ENCODE results near the gene DRG1. TPM values are rescaled to one million over a fixed set of nuclear protein-coding genes. Genes with fewer than 3 reads are reported as not detected.
"Not testable (repeated sequence)": the region's sequence is repeated elsewhere in the genome, so short reads cannot be mapped to it uniquely, and the experiment has no call there.

The DRG1 gene
- total and polyA plus RNA-seq, 2 experiments from 2014 or later: 55.0 to 100 TPM

- H3K27ac ChIP-seq: no peak overlapping the region
- H3K4me1 ChIP-seq (ENCODE audit: low read depth): no peaks in the 10 kb centered on the region
- no peaks in the 10 kb centered on the region for H3K27me3 ChIP-seq
- no peaks in the 10 kb centered on the region for H3K36me3 ChIP-seq
- no peak overlapping the region for H3K4me3 ChIP-seq
- TF ChIP-seq, protein P1, sequence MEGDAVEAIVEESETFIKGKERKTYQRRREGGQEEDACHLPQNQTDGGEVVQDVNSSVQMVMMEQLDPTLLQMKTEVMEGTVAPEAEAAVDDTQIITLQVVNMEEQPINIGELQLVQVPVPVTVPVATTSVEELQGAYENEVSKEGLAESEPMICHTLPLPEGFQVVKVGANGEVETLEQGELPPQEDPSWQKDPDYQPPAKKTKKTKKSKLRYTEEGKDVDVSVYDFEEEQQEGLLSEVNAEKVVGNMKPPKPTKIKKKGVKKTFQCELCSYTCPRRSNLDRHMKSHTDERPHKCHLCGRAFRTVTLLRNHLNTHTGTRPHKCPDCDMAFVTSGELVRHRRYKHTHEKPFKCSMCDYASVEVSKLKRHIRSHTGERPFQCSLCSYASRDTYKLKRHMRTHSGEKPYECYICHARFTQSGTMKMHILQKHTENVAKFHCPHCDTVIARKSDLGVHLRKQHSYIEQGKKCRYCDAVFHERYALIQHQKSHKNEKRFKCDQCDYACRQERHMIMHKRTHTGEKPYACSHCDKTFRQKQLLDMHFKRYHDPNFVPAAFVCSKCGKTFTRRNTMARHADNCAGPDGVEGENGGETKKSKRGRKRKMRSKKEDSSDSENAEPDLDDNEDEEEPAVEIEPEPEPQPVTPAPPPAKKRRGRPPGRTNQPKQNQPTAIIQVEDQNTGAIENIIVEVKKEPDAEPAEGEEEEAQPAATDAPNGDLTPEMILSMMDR (IDR thresholded peaks at IDR 0.05; ENCODE audit: low read depth, low read length): no peak
- no peak for DNase-seq (ENCODE audit: low read depth in 1 of 2, low spot score in 1 of 2)
- no peaks in the 10 kb centered on the region for H3K9me3 ChIP-seq (ENCODE audit: low read depth)
These were observed 37.7 kb upstream of the DRG1 start for GRCh38 chr22:31361743-31362142.

DNA sequence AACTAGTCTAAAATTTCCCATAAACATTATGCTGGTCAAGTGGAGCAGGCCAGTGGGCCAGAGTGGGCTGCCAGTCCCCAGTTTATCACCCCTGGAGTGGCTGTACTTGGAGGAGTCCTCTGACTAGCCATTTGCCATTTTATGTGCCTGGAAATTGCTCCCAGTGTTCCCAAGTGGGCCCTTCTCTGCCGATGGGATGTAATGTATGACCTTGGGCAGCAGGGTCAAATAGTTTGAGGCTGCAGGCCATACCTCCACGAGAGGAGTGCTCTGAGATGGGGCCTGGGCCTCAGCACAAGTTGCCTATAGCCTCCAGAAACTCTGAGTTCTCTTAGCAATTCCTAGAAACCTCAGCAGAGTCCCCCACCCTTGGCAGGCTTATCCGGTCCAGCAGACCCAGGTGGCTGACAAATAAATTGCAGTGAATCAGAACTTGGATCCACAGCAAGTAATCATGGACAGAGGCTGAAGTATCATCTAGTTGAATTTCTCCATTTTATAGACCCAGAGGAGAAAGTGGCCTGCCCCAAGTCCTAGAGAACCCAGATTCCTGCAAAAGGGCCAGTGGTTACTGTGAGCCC is 35.4 kb upstream of the DRG1 start:
- no peak for DNase-seq (ENCODE audit: low read depth in 1 of 2, low spot score in 1 of 2)
- Histone ChIP-seq H3K36me3 (no peaks in the 10 kb centered on the region), H3K4me3 (no peak overlapping the region), H3K4me1 (ENCODE audit: low read depth) (no peaks in the 10 kb centered on the region), H3K27me3 (no peaks in the 10 kb centered on the region), H3K27ac (no peak overlapping the region), H3K9me3 (ENCODE audit: low read depth) (no peaks in the 10 kb centered on the region)
- TF ChIP-seq, protein P1 (IDR thresholded peaks at IDR 0.05; ENCODE audit: low read depth, low read length): no peak

GRCh38 chr22:31367426-31367825 is 32.0 kb upstream of the DRG1 start:
- TF ChIP-seq, protein P1 (IDR thresholded peaks at IDR 0.05; ENCODE audit: low read depth, low read length): no peak
- H3K9me3 ChIP-seq (ENCODE audit: low read depth): no peaks in the 10 kb centered on the region
- H3K4me3 ChIP-seq: no peak overlapping the region
- H3K4me1 ChIP-seq (ENCODE audit: low read depth): no peaks in the 10 kb centered on the region
- no peaks in the 10 kb centered on the region for H3K27me3 ChIP-seq
- H3K27ac ChIP-seq: no peak overlapping the region
- DNase-seq (ENCODE audit: low read depth in 1 of 2, low spot score in 1 of 2): no peak
- H3K36me3 ChIP-seq: no peaks in the 10 kb centered on the region

GRCh38 chr22:31377612-31378011 is 21.8 kb upstream of the DRG1 start:
- H3K36me3 ChIP-seq: no peaks in the 10 kb centered on the region
- peak; percentile 10 to 83 for DNase-seq (ENCODE audit: low read depth in 1 of 2, low spot score in 1 of 2)
- no peak overlapping the region for H3K4me3 ChIP-seq
- H3K4me1 ChIP-seq (ENCODE audit: low read depth): no peaks in the 10 kb centered on the region
- H3K27ac ChIP-seq: no peak overlapping the region
- no peaks in the 10 kb centered on the region for H3K27me3 ChIP-seq
- TF ChIP-seq, protein P1 (IDR thresholded peaks at IDR 0.05; ENCODE audit: low read depth, low read length): no peak
- no peaks in the 10 kb centered on the region for H3K9me3 ChIP-seq (ENCODE audit: low read depth)

DNA sequence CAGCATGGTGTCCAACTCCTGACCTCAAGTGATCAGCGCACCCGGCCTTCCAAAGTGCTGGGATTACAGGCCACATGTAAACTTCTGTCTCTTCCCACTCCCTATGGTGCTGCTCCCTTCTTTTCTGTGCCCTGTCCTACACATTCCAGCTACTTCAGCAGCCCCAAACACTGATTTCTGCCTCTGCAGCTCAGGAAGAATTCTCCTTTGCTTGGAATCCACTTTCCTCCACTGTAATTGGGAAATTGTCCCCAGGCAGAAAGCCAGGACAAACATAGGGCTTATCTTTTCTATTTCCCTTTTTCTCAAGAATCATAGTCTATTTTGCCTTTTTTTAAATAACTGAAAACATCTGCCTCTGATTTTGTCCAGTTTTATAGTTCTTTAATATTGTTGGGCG is 21.3 kb upstream of the DRG1 start:
- no peaks in the 10 kb centered on the region for H3K36me3 ChIP-seq

DNA sequence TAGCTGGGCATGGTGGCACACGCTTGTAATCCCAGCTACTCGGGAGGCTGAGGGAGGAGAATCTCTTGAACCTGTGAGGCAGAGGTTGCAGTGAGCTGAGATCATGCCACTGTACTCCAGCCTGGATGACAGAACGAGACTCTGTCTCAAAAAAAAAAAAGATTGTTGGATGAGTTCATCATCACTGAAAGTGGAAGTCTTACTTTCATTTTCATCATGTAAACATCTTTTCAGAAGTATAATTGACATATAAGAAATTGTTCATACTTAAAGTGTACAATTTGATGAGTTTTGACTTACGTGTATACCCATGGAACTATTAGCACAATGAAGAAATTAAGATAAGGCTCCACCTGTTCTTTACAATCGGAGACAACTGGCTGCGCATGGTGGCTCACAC is 20.8 kb upstream of the DRG1 start:
- H3K9me3 ChIP-seq (ENCODE audit: low read depth); H3K4me1 ChIP-seq (ENCODE audit: low read depth); H3K4me3 ChIP-seq; H3K27me3 ChIP-seq; H3K36me3 ChIP-seq; H3K27ac ChIP-seq: not testable (repeated sequence)
- DNase-seq (ENCODE audit: low read depth in 1 of 2, low spot score in 1 of 2): peak in 1 of 2 donors; percentile 20

More for the DNA sequence above, 21.3 kb upstream of the DRG1 start:
- H3K4me3 ChIP-seq: no peak overlapping the region
- H3K9me3 ChIP-seq (ENCODE audit: low read depth): no peaks in the 10 kb centered on the region
- no peak overlapping the region for H3K27ac ChIP-seq
- TF ChIP-seq, protein P1 (IDR thresholded peaks at IDR 0.05; ENCODE audit: low read depth, low read length): no peak
- DNase-seq (ENCODE audit: low read depth in 1 of 2, low spot score in 1 of 2): peak in 1 of 2 donors; percentile 93
- no peaks in the 10 kb centered on the region for H3K4me1 ChIP-seq (ENCODE audit: low read depth)
- H3K27me3 ChIP-seq: no peaks in the 10 kb centered on the region

Data from cardiac muscle cell (in vitro differentiated cells and primary cell).